ENCODE measurements around the gene RNF181.
"Not testable (repeated sequence)": the region's sequence is repeated elsewhere in the genome, so short reads cannot be mapped to it uniquely, and the experiment has no call there.

RNF181 gene

DNA sequence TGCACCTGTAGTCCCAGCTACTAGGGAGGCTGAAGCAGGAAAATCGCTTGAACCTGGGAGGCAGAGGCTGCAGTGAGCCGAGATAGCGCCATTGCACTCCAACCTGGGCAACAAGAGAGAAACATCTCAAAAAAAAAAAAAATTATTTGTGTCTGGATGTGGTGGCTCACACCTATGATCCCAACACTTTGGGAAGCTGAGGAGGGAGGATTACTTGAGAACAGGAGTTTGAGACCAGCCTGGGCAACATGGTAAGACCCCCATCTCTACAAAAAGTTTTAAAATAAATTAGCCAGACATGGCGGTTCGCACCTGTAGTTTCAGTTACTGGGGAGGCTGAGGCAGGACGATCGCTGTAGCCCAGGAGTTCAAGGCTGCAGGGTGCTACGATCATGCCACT lies 19.8 kb upstream of the RNF181 start:
- intact Hi-C loops (cut with DNase I): no loop called here
- DNase-seq: peak in 1 of 10 donors; percentile 5

DNA sequence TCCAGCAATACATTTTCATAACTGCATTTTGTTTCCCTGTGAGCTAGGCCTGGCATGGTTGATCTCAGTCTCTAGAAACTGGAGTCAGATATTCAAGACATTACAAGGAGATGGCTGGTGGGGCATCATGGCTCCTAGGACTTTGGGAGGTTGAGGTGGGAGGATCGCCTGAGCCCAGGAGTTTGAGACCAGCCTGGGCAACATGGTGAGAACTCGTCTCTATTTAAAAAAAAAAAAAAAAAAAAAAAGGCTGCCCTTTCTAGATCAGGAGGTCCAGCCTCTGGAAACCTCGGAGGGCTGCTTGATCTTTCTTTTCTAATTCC lies 18.5 kb upstream of the RNF181 start:
- peak in 1 of 10 donors; percentile 5 for DNase-seq
- intact Hi-C loops (cut with DNase I): no loop called here

DNA sequence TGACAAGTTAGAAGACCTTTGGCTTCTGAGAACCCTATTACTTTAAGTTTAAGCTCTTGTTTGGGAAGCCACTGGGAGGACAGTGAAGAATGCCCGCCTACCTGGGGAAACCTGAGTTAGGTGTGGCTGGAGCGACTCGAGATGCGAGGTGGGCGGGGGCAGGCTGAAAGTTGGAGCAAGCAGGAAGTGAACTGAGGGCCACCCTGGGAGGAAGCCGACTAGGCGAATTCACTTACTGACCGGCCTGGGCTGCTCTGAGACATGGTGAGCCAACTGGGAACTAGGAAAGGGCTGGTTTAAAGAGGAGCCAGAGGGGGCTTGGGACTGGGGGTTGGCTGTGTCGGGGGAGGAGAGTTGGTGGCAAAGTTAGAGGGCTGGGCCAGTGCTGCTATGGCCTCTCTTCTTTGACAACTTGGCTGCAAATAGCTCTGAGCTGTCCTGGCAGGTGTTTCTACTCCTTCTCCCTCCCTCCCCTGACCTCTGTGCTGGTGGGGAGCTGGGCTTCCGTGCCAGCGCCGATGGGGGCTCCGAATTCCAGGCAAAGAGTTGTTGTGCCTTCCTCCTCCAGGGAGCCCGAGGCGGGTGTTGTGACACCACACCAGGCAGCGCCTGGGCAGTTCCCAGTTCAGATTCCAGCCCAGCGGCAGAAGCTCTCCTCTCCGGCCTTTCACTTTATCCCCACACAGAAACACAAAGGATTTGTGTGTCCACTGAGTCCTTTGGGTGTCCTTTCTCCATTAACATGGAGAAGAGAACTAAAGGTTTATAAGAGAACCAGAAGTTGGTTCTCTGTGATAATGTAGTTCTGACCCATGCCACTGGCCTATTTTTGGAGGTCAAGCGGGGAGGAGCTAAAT lies 17.9 kb upstream of the RNF181 start, which contains the start of gene VAMP8:
Gene VAMP8, plus strand, starts transcription at position 201 of the 857 bp plus-strand sequence. Its CDS starts 61 bp downstream, at position 262.
- DNase-seq: peak in 1 of 10 donors; percentile 74
- intact Hi-C loops (cut with DNase I): no loop called here

DNA sequence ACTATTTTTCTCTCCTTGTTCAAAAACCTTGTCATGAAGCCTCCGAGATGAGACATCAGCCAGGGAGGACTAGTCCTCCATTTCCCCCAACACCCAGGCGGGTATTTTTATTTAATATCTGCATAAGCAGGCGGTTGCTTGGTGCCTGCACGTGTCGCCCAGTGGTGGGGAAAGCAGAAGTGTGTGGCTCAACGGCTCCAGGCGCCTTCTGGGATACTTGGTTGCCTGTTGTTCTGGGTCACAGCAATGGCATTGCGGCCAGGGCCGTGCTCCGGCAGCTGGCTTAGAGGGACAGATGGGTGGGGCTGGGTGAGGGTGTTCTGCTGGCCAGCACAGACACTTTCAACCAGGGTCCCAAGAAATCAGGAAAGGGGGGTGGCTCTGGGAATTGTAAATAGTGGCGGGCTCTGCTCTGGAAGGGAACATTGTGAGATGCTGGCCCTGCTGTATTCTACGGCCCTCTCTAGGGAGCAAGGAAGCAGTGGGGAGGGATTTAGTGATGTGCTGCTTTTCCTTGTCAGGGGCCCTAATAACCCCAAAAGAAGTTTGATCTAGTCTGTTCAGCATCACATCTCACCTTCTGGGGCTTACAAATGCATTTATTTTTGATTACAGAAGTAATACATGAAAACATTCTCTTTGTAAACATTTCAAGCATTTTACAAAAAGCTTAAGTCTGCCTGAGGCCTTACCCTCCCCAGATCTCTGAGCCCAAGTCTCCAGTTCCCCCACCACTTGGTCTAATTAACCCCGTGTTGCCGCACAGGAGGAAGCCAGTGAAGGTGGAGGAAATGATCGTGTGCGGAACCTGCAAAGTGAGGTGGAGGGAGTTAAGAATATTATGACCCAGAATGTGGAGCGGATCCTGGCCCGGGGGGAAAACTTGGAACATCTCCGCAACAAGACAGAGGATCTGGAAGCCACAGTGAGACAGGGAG lies 17.0 kb upstream of the RNF181 start:
- peak in 1 of 10 donors; percentile 63 for DNase-seq
- intact Hi-C loops (cut with DNase I): no loop called here

DNA sequence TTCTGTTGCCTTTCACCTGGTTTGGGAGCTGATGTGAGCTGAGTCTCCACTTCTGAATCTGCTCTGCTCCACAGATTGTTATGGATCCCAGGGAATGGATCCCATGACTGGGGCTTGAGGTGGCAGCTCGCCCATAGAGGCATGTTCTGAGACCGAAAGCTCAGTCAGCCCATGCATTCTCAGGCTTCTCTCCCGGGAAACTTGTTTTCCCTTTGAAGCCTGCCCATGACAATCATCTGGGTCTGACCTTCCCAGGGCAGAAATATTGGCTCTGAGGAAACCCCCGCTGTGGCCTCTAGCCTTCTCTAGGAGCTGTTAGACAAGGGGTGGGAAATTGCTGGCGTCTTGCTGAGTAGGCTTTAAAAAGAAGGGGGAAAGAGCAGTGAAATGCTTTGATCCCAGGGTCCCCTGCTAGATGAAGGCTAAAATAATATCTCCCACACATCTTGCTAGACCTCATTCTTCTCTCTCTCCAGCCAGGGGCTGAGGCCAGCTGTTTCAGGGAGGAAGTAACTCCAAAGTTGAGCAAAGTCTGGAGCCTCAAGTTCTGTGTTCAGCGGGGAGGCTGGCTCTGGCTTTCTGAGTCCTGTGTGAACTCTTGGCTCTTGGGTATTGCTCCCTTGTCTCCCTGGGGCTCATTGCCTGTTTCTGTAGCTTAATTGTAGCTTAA lies 16.1 kb upstream of the RNF181 start:
- DNase-seq: peak in 1 of 10 donors; percentile 44
- intact Hi-C loops (cut with DNase I): no loop called here

DNA sequence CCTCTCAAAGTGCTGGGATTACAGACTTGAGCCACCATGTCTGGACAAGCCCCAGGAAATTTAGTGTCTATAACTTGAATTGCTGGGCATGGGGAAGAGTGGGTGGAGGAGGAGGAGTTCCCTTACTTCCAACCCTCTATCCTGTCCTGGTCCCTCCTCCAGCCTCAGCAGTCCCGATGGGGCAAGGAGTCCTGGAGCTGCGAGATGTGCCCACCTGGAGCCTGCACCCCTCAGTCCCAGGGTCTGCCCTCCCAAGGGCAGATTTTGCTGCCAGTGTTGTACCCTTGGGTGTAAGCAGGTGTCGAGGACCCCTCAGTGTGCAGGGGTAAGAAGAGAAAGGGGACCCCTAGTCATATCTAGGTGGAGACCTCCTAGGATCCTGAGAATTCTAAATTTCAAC lies 15.3 kb upstream of the RNF181 start:
- intact Hi-C loops (cut with DNase I): no loop called here
- peak in 1 of 10 donors; percentile 62 for DNase-seq

DNA sequence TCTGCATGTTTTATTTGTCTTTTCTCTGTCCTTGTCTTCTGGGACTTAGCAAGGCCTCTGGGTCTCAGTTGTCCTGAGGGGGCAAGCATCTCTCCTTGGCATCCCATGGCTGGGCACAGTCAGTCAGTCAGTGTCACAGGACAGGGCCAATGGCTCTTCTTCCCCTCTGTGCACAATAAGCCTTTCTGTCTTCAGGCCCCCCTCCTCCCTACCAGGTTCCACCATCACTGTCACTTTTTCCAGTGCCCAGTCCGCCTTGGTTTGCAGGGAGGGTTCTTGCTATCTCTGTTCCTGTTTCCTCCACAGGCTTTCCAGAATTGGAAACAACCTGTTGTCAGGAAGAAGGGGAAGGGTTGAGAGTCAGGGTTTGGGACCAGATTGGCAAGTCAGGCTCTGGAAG lies 13.1 kb upstream of the RNF181 start:
- peak in 1 of 10 donors; percentile 16 for DNase-seq
- intact Hi-C loops (cut with DNase I): no loop called here

DNA sequence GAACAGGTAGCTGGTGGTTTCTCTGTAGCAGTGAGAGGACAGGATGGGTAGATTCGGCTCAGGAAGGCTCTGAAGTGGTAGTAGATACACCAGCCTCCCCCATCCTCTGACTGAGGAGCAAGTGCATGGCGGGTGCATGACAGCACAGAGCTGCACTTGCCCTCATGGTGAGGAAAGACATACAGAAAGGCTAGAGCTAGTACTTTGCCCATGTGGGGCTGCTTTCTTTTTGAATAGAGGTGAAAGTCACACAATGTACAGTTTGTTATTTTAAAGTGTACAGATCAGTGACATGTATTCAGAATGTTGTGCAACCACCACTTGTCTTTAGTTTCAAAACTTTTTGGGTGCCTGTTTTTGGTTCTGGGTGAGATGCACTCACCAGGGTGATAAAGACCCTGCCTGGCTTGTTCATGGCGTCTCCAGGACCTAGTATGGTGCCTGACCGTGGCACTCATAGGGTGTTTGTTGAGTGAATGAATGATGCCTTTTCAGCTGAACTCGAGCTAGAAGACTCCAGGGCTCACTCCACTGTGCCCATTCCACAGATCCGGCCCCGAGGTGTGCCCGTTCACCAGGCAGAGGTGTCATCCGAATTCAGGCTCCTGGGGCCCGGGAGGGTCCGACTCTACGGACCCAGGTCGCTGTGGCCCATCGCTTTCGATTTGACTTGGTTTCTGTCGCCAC lies 11.7 kb upstream of the RNF181 start:
- DNase-seq: peak in 1 of 10 donors; percentile 3
- intact Hi-C loops (cut with DNase I): no loop called here

DNA sequence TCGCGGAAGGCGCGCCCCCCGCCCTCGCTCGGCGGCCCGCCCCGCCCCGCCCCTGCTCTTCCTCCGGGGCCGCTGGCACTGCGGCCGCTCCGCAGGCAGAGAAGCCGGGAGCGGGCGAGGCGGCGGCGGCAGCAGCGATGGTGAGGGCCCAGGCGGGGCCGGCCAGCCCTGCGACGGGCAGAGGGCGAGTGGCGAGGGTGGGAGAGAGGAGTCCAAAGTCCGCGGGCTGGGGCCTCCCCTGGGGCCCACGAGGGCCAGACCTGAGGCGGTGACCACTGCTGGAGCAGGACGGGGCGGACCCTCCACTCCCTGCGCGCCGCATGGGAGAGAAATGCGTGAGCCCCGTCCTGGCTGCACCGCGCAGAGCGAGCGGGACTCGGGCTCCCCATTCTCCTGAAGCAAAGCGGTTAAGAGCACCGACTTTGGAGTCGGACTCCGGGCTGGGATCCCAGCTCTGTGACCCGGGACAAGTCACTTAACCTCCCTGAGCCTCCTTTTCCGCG lies 11.1 kb upstream of the RNF181 start, which contains the start of gene VAMP5:
Gene VAMP5, plus strand, starts transcription at position 78 of the 503 bp plus-strand sequence. Its CDS starts 60 bp downstream, at position 138.
- intact Hi-C loops (cut with DNase I): no loop called here
- DNase-seq: peak in 3 of 10 donors; percentile 31 to 81 (median 75)

DNA sequence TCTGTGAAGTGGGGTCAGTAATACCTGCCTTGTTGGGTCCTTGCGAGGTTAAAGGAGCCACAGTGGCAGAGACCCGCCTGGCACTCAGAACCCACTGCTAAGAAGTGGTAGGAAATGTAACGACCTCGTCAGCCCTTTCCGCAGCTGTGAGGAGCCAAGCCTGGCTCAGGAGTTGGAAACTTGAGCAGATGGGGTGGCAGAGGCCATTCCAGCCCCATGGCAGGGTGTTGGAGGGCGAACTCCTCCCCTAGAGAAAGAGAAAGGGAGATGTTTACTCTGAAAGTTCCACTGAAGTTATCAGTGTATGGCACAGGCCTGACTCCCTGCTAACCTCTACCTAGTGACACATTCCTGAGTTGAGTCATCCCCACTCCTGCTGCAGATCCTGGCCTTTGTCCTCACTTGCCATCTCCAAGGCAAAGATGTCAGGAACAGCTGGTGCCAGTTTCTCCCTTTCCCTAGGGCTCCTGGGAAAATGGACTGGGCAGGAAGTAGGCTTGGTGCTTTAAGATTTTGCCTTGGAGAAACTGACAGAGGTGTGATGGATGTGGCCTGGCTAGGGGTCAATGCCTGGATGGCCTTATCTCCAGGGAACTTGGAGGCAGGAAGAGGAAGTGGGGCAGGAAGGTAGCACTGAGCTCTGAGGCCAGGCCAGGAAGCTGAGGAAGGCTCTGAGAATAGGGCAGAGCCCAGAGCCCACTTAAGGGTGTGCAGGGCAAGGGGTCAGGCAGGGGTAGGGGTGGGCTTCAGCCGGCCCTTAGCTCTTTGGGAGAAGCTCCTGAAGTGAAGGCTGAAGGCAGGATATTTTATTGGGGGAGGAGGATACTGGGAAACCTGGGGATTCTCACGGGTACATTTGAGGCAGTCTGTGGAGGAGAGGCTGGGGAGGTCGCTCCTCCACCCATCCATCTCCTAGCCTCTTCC lies 10.4 kb upstream of the RNF181 start:
- peak in 1 of 10 donors; percentile 19 for DNase-seq
- intact Hi-C loops (cut with DNase I): no loop called here

DNA sequence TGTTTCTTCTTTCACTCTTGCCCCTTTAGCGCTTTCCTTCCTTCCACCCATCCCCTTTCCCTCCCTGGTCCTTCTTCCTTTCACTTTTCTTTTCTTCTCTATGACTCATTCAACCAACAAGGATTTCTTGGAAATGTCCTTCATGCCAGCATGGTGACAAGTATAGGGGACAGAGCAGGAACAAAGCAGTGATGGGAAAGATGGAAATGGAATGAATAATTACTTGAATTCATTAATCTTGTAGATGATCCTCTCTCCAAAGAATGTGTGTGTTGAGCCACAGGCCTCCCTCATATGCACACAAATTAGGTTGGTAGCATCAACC lies 9.8 kb upstream of the RNF181 start:
- DNase-seq: no peak
- intact Hi-C loops (cut with DNase I): no loop called here

DNA sequence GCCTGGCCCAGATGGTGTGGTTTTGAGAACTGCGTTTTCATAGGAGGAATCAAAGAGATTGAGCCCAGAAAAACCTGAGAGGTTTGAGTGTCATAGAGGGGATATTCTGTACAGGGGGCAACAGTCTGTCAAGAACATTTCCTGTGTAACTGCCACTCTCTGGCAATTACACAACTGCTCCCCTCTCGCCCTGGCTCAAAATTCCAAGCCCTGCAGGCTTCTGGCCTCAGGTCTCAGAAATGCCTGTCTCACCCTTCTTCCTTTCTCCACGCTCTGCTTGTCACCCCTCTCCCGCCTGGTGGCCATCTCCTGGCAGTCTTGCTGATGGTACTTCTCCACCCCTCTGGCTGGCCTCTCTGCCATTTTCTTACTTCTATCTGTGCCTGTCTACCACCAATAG lies 7.3 kb upstream of the RNF181 start:
- intact Hi-C loops (cut with DNase I): no loop called here
- DNase-seq: peak in 1 of 10 donors; percentile 52

DNA sequence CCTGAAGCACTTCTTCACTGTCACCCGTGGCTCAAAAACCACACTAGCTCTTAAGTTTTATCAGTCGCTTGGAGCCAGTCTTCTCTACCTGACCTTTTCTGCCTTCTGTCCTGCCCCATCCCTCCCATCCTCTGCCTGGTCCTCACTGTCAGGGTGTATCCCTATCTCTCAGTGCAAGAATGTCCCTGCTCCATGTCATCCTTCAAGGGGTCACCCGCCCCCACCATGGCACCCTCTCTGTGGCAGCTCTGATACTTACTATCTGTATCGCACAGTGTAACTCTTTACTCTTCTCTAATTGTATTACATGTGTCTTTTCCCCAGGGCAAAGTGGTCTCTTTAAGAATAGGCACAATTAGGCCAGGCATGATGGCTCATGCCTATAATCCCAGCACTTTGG lies 6.9 kb upstream of the RNF181 start:
- intact Hi-C loops (cut with DNase I): no loop called here
- peak in 1 of 10 donors; percentile 6 for DNase-seq

DNA sequence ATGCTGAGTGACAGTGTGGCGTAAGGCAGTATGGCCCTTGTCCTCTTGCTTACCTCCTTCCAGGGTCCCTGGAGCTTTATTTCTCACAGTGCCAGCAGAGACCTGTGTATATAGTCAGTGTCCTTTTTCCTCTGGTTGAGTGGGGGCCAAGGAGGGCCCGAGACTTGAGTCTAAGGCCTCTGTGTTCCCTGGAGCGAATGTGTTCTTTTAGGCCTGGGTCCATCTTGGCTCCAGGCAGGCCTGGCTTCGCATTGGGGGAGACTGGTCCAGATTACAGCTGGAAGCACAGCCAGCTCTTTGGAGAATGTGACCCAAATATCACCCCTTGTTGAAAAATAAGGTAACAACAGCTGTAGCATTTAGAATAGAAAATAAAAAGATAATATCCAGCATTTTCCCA lies 6.4 kb upstream of the RNF181 start:
- DNase-seq: peak in 1 of 10 donors; percentile 51

DNA sequence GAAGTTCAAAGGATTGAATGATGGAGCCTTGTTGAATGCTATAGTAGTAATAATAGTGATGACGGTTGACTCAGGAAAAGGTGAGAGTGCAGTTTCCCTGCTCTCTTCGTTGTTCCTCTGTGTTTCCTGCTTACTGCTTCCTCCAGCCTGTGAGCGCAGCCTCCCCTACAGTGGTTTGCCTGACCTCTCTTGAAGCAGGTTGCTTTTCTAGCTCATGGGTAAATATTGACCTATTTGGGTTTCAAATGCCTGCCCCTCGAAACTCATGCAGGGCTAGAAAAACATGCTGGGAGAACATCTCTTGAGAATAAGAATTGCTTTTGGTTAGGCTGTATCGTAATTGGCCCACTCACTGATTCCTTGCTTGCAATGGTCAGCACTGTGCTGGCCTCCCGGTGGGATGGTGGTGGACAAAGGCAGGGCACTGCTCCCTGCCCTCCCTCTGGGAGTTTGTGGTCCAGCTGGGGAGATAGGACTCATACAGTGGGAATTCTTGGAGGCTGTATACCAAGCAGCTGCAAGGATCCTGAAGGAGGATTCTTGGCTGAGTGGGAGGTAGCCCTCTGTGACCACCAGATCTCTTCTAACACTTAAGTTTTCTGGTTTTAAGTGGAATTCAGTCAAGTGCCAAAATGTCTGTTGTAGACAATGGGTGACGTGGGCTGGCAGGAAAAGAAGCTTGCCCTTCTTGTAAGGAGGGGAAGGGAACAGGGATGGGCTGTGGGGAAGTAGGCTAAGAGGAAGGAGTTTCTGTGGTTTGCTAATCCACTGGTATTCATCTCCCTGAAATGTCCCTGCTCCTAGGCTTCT lies 5.4 kb upstream of the RNF181 start:
- intact Hi-C loops (cut with DNase I): no loop called here
- DNase-seq: peak in 1 of 10 donors; percentile 44

More for the DNA sequence above, 6.4 kb upstream of the RNF181 start:
- intact Hi-C loops (cut with DNase I): no loop called here

DNA sequence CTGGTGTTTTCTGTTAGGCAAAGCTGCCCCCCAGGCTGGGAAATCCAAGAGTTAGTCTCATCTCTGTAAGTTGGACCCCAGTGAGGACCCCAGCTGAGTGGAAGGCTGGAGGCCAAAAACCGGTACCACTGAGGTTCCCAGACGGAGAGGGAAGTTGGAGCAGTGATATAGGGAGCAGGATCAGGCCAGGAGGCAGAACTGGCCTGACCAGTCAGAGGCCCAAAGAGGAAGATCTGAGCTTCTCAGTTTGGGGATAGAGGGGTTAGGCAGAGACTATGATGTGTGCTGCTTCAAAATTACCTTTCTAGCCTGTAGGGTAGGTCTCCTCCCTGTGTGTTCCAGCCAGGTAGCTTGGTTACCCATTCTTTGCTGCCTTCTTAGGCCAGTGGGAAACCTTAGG lies 4.6 kb upstream of the RNF181 start:
- intact Hi-C loops (cut with DNase I): no loop called here

DNA sequence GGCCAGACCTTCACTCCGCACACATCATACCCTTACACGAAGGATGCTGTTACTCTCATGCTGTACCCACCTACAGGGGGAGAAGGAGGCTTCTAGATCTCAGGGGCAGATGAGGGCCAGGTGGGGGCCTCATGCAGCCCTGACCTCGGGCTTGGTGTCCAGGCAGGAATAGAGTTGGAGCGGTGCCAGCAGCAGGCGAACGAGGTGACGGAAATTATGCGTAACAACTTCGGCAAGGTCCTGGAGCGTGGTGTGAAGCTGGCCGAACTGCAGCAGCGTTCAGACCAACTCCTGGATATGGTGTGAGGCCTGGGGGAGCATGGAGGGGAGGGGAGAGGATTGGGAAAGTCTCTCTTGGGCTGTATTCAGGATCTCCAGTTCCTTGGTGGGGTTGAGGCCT lies 4.0 kb upstream of the RNF181 start:
- peak in 1 of 10 donors; percentile 55 for DNase-seq
- intact Hi-C loops (cut with DNase I): no loop called here

More for the DNA sequence above, 4.6 kb upstream of the RNF181 start:
- peak in 1 of 10 donors; percentile 11 for DNase-seq

DNA sequence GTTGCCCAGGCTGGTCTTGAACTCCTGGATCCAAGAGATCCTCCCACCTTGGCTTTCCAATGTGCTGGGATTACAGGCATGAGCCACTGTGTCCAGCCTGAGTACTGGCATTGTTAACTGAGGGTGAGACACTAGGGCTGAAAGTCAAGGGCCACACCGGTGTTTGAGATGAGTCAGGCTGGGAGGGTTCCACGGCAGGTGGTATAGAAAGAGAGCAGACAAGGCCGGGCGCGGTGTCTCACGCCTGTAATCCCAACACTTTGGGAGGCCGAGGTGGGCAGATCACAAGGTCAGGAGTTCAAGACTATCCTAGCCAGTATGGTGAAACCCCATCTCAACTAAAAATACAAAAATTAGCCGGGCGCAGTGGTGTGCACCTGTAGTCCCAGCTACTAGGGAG lies 3.2 kb upstream of the RNF181 start:
- peak in 1 of 10 donors; percentile 26 for DNase-seq
- intact Hi-C loops (cut with DNase I): not testable (repeated sequence)
